IPS-NIHi7 (cell line): ENCODE measurements around the gene SNCB.

ENCODE experiments used
- DNase-seq: peaks from one replicate; pipeline ENCODE4 v3.0.0; 2012; ENCODE audit warnings: mixed read lengths; ENCODE audit errors: extremely low spot score

SNCB gene

DNA sequence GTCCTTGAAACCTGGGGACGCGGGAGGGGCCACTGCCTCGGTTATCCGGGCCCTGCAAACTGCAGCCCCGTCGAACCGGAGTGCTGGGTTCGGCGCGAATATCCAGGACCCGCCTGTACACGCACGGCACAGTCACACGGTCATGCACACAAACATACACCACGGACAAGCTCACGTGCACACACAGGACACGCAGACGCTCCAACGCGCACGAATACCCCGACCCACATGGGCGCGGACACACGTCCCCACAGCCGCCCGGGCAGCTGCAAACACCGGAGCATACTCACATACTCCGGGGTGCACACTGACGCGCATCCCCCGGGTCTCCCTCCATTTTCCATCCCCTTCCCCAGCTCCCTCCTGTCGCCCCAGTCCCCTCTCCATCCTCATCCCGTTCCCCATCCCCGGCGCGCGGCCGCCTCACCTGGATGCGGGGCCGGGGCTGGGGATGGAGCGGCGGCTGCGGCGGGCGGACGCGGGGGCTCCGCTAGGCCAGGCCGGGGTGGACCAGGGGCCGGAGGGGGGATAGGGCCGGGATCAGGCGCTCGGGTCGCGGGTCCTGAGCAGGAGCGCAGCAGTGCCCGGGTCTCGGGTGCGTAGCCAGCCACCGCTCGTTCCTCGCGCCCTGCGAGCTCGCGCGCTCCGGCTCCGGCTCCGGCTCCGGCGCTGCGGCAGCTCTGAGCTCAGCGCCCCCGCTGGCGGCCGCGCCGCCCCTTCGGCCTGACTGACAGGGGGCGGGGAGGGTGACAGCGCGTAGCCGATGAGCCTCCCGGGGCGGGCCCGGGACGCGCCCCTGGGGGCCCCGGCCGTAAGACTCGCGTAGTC, at the start of gene SNCB, which contains the start of gene EIF4E1B:
TSS of gene SNCB (minus strand) at position 682 of the 828 bp plus-strand sequence. CDS start 880 bp downstream, outside the sequence.
TSS of gene EIF4E1B (plus strand) at position 823 of the 828 bp plus-strand sequence. CDS start 12,113 bp downstream, outside the sequence.
- peak; percentile 79 for DNase-seq

DNA sequence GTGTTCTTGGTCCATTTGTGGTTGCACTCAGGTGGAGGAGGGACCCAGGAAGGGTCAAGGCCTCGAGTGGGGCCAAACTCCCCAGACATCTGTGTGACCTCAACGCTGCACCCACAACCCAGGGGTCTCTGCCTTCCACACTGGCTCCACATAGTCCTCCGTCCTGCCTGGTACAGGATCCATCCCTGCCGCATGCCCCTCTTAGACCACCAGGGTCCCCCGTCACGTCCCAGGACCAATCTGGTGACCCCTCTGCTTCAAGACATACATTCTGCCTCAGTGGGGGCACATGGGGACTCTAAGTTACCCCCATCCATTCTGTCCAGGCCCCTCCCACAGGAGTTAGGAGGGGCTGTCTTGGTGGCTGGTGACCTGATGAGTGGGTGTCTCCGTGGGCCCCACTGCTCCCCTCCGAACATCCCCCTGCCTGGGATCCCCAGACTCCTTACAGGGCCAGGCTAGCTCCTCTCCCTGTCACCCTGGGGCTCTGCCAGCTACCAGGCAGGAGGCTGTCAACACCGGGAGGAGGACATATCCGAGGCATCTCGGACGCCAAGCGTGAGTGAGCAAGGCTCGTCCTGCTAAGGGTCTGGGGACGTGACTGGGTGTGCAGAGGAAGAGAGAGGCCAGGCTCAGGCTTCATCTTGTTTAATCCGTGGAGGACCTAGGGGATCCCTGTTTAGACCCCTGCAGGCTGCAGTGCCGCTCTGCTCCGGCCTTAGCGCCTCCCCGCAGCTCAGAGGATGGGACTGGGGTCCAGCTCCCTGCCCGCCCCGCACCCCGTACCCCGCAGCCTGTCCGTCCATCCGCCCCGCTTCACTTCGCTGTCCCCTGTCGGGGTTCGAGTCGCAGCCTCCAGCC, 49.3 kb upstream of the SNCB start:
- no peak for DNase-seq

DNA sequence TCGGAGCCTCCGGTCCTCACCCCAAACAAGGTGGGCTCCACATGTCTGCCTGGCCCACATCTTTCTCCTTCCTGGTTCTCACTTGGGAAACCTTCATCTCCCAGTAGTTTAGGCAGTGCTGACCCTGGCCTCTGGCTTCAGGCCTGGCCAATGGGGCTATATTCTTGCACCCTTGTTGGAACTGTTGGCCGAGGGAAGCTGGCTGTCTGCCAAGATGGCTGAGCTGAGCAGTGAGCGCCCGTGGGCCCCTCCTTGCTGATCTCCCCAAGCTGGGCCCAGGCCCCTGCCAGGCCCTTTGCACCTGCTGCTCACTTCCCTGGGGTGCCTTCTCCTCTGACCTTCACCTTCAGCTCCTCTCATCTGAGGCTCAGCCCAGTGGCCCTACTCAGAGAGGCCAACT, 48.2 kb upstream of the SNCB start:
- DNase-seq: no peak

DNA sequence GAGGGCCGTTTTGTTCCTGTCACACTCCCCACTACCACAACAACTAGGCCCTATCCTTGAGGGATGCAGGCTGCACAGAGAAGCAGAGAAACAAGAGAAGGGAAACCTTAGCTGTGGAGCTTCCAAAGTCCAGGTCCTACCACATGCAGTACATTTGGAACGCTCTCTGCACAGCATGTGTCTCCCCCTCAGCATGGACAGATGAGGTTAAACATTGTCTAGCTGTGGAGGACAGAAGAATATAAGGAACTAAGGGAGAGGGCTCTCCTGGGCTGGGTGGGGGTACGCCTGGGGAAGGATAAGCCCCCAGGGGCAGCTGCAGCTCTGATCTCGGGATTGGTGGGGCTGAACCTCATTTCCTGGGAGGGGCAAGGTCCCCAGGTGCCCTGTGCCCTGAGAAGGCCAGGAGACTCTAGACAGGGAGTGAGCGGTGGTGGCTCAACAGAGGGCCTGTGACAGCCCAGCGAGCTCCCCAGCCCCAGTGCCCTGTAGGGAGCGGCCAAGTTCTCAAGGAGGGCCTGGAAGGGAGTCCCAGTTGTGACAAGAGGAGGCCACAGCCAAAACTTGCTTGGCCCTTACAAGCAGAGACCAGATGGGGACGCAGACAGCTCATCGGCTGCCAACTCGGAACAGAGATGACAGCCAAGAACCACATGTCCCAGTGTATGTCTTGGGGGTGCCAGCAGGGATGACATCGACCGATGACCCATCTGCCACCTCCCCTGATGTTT, 47.0 kb upstream of the SNCB start:
- DNase-seq: no peak

DNA sequence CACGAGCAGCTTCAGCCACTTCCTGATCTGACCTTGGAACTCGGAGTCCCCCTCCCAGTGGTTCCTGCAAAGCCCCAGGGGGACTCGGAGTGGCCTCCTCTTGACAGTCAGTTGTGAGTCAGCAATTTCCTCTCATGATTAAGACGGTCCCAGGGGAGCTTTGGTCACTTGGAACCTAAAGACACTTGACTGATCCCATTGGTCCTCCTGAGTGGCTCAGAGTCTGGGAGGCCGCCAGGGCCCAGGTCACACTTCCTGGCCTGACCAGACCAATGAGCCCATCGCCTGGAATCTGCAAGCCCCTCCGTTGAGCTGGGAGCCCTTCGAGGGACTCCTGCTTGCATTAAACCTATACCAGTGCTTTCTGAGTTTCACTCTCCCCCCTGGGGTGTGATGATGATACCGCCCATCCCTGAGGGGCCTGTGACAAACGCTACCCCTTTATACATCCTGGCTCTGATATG, 46.1 kb upstream of the SNCB start:
- no peak for DNase-seq

DNA sequence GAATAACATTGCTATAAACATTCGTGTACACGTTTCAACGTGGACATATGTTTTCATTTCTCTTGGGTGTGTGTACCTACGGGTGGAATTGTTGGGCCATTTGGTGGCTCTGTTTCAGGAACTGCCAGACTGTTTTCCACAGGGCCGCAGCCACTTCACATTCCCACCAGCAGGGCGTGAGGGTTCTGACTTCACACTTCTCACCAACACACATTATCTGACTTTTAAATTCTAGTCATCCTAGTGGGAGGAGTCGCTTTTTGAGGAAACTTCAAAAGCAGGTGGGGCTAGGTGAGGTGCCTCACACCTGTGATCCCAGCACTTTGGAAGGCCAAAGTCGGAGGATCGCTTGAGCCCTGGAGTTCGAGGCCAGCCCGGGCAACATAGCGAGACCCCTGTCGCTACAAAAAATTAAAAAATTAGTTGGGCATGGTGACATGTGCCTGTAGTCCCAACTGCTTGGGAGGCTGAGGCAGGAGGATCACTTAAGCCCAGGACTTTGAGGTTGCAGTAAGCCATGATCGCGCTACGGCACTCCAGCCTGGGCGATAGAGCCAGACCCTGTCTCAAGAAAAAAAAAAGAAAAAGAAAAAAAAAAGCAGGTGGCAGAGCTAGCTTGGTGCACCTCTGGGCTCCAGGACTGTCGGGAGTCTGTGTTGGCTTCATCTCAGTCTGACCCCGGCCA, 45.5 kb upstream of the SNCB start:
- DNase-seq: peak; percentile 67

DNA sequence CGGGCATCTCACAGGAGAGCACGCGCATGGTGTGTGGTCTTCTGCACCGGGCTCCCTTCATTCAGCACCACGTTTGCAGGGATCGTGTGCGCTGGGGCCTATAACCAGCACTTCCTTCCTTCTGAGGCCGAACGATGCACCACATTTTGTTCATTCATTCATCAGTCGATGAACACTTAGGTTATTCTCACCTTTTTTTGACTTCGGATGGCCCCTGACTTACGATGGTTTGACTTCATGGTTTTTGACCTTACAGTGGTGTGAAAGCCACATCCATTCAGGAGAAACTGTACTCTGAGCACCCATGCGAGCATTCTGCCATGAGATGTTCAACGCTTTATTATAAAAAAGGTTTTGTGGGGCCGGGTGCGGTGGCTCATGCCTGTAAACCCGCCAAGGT, 44.5 kb upstream of the SNCB start:
- DNase-seq: no peak

DNA sequence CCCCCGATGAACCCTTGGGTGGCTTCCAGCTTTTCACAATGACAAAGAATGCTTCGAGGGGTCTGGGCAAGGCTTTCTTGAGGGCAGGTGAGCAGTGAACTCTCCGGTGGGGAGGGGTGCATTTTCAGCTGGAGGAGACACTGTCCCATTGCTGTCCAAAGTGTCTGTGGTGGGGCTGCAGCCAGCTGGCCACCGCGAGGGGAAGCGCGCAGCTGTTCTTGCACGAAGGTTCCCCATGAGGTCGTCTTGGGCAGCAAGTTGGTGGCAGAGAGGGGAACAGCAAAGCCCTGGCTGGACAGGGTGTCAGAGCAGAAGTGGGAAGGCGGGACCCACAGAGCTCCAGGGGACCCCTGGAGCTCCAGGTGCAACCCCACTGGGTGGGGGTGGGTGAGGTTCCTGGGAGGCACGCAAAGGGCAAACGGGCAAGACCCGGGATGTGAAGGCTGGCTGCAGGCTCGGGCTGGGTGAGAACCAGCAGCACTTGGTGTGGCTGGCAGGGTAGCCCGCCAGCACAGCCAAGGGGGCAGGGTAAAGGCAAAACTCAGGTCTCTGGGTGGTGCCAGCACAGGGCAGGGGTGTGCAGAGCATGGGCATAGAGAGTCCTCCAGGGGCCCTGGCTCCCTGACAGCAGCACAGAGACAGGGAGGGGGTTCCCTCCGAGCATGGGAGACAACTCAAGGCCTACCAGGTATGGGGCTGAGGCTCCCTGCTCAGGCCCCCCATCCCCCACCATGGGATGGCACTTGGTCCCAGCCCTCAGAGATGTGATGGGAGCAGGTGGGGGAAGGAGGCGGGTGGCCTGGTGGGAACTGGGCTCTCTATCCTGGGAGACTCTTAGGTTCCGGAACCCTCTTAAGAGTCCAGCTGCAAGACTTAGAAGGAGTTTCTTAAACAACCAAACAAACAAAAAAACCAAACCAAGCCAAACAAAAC, 43.6 kb upstream of the SNCB start:
- DNase-seq: no peak

DNA sequence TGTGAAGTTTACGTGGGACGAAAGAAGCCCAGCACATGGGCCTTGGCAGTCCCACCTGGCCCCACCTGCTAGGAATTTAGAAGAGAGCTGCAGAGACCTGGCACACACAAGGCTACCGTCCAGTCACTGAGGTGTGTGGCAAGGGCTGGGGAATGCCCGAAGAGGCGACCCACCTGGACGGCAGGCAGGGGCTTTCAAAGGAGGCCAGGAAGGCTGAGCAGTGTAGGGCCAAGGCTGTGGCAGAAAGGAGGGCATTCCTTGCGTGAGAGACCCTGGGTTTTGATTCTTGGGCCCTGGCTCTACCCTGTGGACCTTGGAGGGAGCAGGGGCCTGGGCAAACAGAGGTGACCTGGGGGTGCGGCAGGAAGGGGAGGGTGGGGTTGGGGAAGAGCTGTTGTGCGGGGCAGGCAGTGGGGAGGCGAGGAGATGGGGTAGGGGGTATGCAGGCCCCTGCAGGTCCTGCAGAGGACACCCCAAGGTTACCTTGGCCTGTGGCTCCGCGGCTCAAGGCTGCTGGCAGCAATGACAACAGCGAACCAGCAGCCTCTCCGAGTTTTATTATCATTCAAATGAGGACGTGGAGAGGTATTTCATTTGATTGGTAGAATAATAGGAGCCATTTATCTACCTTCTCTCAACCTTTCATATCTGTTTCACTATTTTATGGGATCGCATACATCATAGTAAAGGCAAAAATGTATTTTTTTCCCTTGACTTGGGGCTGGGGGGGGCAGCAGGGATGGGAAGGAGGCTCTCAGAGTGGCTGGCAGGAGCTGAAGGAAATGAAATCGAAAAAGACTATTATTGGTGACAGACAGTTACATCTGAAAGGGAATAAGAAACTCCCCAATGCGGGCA, 41.8 kb upstream of the SNCB start:
- DNase-seq: no peak

DNA sequence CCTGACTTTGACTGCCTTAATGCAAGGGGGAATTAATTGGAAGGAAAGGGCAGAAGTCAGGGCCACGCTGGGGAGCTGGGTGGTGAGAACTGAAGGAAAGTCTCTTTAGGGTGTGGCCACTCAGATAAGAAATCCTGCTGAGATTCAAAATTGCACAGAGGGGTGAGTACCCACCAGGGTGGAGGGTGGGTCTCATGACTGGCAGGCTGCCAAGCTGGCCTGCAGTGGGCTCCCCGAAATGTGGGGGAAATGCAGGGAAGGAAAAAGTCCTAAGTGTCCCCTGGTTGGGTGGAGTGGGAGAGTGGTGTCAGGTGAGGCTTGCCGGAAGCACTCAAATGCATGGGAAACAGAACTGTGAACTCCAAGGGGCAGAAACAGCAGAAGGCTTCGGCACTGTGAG, 41.1 kb upstream of the SNCB start:
- no peak for DNase-seq

DNA sequence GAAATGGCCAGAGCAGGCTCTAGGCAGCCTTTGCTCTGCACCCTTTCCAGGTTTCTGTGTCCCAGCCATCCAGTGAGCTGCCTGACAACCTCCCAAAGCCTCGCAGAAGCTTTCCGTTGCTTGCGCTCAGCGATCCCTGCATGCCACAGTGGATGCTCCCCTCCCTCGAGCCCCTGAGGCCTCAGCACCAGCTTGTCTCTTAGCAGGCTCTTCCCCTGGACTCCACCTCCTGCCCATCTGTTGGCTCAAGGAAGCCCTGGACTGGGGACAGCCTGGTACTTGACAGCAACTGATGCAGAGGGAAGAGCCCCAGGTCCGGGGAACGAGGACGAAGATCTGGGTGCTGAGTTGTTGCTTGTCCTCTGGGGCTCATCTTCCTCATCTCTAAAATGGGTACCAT, 40.1 kb upstream of the SNCB start:
- DNase-seq: no peak

DNA sequence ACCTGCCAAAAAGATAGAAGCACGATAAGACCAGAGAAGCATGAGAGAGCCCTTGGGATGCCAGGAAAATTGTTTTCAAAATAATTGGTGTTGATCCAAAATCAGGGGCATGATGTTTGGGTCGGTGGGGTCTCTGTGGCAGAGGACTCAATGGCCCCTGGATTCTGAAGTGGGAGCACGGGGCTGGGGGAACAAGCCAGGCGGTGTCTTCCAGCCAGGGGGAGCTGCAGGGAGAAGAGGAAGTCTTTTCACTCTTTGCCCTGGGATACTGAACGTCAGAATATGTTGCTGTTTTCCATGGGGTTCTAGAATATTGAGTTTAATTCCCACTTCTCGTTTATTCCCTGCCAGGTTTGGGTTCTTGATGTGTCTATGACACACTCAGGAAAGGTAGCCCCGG, 37.3 kb upstream of the SNCB start:
- DNase-seq: no peak

DNA sequence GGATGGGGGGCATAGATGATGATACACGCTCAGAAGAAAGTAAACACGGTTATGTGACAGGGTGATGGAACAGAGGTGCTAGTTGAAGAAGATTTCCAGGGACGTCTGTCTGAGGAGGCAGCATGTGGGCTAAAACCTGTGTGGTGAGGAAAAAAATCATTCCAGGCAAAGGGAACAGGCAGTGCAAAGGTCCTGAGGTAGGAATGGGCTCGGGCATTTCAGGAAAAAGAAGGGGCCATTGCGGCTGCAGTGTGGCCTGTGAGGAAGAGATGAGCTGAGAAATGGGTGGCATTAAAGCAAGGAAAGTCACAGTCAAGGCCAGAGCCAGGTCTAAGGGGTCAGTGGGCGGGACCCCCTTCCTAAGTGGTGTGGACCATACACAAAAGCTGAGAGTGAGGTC, 35.2 kb upstream of the SNCB start:
- no peak for DNase-seq

DNA sequence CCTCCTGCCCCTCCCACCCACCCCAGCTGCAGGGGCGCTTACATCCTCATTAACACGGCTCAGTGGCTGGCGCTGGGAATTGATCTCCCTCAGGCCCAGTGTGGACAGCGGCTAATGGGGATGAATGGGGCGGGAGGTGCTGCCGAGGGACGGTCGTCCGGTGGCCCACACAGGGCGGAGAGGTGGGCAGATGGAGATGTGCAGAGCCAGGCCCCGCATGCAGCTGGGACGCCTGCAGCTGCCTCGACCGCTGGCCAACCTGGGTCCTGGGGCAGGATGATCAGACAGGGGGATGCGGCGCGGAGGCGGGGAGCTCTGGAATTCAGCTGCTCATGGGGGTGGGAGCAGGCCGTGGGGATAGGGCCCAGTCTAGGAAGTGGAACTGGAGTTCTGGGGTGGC, 34.6 kb upstream of the SNCB start:
- DNase-seq: no peak

DNA sequence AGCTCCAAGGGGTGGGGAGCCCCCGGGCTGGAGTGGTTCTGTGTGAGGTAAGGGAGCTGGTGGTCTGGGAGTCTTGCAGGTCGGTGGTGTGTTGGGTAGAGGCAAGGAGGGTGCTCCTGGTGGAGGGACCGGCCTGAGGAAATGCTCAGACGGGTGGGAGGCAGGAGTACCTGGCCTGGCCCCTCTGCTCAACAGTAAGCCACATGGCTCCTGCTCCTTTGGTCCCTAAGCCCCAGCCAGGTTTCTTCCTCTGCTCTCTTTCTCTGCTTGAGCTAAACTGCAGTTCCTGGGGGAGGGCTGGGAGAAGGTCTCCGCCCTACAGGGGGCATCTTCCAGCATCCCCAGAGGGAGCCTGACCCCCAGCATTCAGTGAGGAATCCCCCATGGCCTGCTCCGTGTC, 34.1 kb upstream of the SNCB start:
- DNase-seq: no peak

DNA sequence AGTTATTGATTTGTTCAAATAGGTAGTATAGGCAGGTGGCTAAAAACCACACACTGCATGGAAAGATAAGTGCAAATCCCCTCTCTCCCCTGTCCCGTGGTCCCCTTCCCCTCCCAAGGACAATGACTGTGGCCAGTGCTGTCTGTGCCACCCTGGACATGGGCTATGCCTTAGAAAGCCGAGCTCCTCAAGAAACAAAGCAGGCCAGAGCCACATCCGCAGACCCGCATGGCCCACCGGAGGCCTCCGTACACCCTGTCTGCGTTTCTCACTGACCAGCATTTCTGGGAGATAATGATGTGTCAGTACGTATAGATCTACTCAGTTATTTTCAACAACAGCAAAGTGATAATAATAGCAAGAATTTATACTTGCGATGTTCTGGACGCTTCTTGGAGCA, 33.2 kb upstream of the SNCB start:
- DNase-seq: no peak

DNA sequence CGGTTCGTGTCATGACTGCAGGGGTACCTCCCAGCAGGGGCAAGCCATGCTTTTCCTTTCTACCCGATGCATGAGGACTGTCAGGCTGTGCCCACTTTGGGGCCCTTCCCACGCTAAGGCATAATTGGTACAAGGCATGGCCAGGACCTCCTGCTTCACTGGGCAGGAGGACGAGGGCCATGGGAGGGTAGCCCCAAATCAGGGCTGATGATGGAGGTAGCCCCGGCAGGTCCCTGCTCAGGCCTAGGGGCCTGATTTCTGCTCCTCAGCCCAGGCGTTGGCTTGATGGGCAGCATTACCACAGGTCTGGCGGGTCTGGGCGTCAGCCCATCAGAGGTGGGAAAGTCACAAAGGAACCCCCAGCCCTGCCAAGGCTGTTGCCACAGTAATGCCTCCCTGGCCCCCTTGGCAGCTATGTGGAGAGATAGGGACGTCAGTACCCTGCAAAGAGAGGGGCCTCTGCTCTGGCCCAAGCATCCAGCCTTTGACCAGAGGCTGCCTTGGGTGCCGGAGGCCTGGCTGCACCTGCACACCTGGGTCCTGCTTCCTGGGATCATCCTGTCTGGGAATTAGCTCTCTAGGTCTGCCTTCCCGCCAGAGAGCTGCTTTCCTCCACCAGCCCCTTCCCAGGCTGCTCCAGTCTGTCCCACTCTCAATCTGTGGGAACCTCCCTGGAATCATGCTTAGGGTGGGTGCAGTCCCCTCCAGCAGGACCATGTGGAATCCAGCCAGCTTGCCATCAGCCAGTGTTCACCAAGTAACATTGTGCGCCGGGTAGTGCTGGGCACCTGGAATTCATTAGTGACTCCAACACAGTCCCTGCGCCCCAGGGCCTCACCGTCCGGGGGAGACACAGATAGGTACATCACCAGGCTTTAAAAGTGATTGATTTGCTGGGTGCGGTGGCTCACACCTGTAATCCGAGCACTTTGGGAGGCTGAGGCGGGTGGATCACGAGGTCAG, 32.3 kb upstream of the SNCB start:
- DNase-seq: no peak

DNA sequence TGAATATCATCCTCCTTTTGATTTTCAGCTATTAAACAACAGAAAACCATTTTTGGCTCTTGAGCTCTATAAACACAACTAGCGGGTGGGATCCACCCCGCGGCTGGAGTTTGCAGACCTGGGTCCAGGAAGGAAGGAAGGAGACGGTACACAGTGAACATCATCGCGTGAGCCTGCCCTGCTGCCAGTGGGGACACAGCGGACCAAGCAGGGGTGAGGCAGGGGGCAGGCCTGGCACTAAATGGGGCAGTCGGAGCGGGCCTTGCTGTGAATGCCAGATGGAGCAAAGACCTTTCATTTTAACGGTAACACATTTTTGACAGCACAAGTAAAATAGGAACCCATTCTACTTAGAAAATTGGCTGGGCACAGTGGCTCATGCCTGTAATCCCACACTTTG, 31.3 kb upstream of the SNCB start:
- DNase-seq: no peak
